Measurements from ENCODE around the gene ZBTB47.

- TF ChIP-seq CTCF (IDR thresholded peaks at IDR 0.05; ENCODE audit: extremely low read depth in 1 of 2, insufficient read depth in 1 of 2, low read depth in 1 of 2, low read length in 2 of 2): no peak
- TF ChIP-seq EZH2 (IDR thresholded peaks at IDR 0.05; ENCODE audit: borderline replicate concordance, low read depth, low read length, severe bottlenecking): no peak
- TF ChIP-seq POLR2A (IDR thresholded peaks at IDR 0.05; ENCODE audit: low read depth, low read length): no peak
- no peak for TF ChIP-seq POLR2AphosphoS5 (IDR thresholded peaks at IDR 0.05; ENCODE audit: insufficient read depth, low read depth, low read length)
- TF ChIP-seq JUN (IDR thresholded peaks at IDR 0.05; ENCODE audit: borderline replicate concordance, insufficient read depth, insufficient read length, low read depth): no peak
- no peak for TF ChIP-seq MAX (IDR thresholded peaks at IDR 0.05; ENCODE audit: insufficient read depth, insufficient read length)
- no peak for TF ChIP-seq MYC (IDR thresholded peaks at IDR 0.05; ENCODE audit: low read depth, low read length)
These were observed 57.0 kb downstream of the ZBTB47 start for GRCh38 chr3:42710323-42711021.
